Stimulated activated CD8-positive, alpha-beta memory T cell treated with anti-CD3 and anti-CD28 coated beads, Interleukin-7, amount 100 ng/mL, for 24 hours (primary cell): ENCODE measurements around the gene KIF4B.
"Not testable (repeated sequence)": the region's sequence is repeated elsewhere in the genome, so short reads cannot be mapped to it uniquely, and the experiment has no call there.

Source experiments
- DNase-seq: peaks from one replicate; pipeline ENCODE4 v3.0.0-alpha.2; 2020; ENCODE audit warnings: low read depth

KIF4B gene, protein sequence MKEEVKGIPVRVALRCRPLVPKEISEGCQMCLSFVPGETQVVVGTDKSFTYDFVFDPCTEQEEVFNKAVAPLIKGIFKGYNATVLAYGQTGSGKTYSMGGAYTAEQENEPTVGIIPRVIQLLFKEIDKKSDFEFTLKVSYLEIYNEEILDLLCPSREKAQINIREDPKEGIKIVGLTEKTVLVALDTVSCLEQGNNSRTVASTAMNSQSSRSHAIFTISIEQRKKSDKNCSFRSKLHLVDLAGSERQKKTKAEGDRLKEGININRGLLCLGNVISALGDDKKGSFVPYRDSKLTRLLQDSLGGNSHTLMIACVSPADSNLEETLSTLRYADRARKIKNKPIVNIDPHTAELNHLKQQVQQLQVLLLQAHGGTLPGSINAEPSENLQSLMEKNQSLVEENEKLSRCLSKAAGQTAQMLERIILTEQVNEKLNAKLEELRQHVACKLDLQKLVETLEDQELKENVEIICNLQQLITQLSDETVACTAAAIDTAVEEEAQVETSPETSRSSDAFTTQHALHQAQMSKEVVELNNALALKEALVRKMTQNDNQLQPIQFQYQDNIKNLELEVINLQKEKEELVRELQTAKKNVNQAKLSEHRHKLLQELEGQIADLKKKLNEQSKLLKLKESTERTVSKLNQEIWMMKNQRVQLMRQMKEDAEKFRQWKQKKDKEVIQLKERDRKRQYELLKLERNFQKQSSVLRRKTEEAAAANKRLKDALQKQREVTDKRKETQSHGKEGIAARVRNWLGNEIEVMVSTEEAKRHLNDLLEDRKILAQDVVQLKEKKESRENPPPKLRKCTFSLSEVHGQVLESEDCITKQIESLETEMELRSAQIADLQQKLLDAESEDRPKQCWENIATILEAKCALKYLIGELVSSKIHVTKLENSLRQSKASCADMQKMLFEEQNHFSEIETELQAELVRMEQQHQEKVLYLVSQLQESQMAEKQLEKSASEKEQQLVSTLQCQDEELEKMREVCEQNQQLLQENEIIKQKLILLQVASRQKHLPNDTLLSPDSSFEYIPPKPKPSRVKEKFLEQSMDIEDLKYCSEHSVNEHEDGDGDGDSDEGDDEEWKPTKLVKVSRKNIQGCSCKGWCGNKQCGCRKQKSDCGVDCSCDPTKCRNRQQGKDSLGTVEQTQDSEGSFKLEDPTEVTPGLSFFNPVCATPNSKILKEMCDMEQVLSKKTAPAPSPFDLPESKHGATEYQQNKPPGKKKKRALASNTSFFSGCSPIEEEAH

DNA sequence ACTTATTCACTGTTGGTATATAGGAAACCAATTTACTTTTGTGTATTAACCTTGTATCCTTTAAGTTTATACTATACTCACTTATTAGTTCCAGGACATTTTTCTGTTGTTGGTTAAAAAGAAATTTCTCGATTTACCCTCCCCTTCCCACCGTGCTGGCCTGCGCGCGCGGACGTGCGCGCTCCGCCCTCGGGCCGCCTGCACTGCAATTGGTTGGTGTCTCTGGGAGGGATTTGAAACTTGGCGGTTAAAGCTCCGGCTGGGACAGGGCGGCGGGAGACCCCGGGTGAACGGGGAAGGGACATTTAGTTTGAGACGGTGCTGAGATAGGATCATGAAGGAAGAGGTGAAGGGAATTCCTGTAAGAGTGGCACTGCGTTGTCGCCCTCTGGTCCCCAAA, at the start of gene KIF4B:
TSS of gene KIF4B (plus strand) at position 230 of the 400 bp plus-strand sequence. CDS start at position 335, 105 bp downstream.
- no peak for DNase-seq

DNA sequence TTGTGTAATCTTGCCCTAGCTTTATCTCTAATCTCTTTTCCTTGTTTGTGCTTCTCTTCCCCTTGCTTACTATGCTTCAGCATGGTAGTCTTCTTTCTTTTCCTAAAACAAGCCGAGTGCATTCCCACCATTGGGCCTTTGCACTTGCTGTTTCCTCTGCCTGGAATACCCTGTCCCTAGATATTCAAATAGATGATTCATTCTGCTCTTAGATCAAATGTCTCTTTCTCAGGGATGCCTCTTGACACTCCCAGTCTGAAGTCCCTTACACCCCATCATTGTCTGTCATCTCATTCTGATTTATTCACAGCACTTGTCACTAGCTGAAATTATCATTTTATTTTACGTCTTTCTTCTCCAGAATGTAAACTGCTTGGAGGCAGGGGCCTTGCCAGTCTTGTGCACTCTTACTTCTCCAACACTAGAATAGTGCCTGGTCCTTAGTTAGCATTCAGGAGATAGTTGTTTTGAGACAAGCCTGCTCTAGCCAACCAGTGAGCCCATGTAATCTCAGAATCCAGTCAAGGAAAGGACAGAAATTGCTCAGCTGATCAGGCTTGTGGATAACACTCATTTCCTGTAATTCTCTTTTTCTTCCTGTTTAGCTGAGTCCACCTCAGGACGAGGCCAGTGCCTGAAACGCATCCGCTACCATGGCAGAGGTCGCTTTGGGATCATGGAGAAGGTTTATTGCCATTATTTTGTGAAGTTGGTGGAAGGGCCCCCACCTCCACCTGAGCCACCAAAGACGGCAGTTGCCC, 47.3 kb upstream of the KIF4B start:
- DNase-seq, result no peak

DNA sequence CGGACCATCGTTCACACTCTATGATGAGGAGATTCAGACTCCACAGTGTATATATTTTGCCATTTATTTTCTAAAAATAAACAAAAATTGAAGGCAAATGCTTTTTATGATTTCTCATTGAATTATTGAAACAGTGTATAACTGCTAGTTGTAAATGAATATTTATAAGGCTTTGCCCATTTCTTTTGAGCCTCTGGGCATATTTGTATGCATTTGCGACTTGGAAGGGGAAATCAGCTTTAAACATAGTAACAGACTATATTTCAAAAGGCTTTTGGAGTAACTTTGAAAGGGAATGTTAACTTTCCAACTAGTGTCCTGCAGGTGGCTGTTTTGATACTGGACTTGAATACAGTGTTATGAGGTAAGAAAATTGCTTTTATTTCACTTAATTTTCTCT, 46.7 kb upstream of the KIF4B start:
- no peak for DNase-seq

DNA sequence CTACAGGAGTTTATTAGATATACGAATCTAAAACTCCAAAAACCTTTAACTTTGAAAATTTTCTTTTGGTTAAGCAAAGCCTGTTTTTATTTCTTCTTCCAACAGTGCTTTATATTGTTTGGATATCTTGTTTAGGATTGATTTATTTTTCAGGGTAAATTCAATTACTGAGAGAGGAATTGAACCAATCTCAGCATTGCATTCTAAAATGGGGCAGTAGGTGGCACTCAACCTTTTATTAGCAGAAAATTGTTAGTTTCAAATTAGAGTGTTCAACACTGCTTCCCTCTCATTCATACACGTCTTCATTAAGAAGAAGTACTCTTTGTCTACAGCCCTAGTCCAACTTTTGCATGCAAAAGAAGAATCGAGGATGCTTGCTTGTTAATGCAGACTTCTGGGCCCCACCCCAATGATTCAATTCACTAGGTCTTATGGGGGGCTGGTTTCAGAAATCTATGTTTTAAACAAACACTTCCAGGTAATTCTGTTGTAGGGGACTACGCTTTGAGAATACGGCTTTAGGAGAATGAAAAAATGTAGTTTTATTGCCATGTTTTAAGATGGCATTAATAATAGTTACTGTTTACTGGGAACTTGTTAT, 46.0 kb upstream of the KIF4B start:
- DNase-seq, result no peak

DNA sequence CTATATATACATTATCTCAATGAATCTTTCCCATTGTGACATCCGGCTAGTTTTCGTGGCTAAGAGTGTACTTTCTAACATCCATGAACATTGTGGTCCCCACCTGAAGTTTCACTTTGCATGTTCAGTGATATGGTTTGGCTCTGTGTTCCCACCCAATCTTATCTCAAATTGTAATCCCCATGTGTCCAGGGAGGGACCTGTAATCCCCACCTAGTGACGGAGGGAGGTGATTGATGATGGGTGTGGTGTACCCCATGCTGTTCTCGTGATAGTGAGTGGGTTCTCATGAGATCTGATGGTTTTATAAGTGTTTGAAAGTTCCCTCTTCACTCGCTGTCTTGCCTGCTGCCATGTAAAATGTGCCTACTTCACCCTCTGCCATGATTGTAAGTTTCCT, 44.6 kb upstream of the KIF4B start:
- DNase-seq, result no peak

DNA sequence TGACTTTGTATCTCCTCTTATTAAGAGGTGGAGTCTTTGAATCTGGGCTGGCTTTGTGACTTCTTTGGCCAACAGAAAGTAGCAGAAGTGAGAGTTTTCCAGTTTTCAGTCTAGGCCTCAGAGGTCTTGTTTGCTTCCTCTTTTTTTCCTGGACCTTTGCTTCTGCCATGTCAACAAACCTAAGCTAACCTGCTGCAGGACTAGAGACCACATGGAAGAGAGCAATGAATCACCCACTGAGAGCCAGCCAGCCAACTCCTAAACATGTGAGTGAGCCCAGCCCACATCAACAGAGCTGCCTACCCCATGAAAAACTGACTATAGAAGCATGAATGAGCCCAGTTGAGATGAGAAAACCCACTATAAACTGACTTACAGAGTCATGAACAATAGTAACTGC, 42.8 kb upstream of the KIF4B start:
- DNase-seq, result no peak

DNA sequence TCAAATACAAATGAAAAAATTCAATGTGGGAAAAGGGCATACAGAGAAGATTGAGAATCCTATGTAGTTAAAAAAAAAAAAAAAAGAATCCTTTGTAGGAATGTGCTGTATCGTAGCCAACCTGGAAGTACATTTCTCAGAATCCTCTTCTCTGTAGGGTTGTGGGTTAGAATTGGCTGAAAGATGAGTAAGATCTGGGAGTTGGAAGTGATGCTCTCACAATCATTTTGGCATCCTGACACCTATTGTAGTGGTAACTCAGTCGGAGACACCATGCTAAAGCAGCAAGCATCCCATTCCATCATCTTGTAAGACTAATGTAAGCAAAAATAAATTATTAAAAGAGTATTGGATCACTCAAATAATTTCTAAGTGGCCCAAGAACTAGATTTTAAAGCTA, 42.1 kb upstream of the KIF4B start:
- no peak for DNase-seq

DNA sequence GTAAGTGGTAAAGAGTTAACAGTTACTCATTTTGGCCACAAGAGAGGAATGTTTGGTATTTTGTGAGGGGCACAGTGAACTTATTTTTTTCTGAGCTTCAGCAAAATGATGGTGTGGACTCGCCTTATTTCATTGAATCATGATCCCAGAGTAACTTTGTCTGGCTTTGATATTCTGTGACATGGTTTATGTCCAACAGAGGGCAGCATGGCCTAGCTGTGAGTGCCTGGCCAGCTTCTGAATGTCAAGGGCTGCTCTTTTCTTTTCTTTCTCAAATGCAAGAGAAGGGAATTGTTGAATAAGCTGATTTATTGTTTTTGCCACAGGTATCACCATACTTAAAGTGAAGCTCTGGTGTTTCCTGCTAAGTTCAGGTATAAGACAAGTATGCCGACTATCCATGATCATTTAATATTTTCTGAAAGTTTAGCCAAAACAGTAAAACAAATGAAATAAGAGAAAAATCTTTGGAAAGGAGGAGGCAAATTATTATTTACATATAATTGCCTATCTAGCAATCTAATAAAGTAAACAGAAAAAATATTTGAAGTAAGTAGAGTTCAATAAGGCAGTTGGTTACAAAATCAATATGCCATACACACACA, 41.0 kb upstream of the KIF4B start:
- no peak for DNase-seq

DNA sequence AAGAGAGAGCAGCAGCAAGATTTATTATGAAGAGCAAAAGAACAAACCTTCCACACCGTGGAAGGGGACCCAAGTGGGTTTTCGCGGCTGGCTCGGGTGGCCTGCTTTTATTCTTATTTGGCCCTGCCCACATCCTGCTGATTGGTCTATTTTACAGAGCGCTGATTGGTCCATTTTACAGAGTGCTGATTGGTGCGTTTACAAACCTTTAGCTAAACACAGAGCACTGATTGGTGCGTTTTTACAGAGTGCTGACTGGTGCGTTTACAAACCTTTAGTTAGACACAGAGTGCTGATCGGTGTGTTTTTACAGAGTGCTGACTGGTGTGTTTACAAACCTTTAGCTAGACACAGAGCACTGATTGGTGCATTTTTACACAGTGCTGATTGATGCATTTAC, 37.5 kb upstream of the KIF4B start:
- not testable (repeated sequence) for DNase-seq

DNA sequence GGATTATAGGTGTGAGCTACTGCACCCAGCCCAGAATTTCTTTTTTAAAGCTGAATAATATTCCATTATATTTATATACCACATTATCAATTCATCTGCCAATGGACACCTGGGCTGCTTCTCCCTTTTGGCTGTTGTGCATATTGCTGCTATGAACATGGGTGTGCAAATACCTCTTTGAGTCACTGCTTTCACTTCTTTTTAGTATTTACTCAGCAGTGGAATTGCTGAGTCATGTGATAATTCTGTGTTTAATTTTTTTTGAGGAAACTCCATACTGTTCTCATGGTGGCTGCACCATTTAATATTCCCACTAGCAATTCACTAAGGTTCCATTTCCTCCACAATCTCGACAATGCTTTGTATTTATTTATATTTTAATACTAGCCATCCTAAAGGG, 36.1 kb upstream of the KIF4B start:
- no peak for DNase-seq

DNA sequence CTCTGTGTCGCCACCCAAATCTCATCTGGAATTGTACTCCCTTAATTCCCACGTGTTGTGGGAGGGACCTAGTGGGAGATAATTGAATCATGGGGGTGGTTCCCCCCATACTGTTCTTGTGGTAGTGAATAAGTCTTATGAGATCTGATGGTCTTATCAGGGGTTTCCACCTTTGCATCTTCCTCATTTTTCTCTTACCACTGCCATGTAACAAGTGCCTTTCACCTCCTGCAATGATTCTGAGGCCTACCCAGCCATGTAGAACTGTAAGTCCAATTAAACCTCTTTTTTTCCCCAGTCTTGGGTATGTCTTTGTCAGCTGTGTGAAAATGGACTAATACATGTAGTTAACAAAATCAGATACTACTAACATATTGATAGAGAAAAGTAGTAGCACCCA, 35.3 kb upstream of the KIF4B start:
- not testable (repeated sequence) for DNase-seq

DNA sequence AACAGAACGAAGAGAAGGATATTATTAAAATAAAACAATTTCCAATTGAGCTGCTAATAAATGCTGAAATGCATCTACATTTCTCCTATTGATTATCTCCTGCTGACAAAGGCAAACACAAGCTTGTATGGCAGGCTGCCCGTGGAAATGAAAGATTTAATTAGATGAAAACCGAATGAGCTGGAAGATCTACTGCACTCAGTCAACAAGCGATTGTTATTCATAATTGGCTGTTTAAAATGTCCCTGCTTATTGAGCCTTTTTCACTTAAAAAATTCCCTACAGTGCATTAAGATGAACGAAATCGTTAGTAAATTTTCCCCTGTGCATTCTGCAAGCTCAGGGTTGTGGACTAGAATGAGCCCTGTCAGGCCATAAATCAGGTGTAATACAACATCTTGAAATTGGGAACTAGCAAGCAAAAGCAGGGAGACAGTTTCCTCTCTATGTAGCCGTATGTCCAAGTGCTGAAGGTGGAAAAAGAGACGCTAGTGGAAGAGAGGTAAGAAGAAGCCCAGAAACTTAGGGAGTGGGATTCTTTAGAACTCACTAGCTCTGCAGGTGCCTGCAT, 28.5 kb upstream of the KIF4B start:
- DNase-seq, result no peak

DNA sequence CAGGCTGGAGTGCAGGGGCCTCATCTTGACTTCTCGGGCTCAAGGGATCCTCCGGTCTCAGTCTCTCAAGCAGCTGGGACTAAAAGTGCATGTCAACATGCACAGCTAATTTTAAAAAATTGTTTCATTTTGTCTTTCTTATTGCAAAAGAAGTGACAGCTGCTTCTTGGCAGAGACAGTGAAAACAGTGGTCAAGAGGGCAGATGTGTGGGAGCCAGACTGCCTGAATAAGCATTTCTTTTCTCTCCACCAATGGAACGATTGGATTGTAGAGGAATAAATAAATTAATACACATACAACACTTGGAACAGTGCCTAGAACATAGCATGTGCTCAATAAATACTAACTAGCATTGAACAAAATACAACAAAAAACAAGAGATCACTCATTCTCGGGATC, 27.4 kb upstream of the KIF4B start:
- DNase-seq, result no peak

DNA sequence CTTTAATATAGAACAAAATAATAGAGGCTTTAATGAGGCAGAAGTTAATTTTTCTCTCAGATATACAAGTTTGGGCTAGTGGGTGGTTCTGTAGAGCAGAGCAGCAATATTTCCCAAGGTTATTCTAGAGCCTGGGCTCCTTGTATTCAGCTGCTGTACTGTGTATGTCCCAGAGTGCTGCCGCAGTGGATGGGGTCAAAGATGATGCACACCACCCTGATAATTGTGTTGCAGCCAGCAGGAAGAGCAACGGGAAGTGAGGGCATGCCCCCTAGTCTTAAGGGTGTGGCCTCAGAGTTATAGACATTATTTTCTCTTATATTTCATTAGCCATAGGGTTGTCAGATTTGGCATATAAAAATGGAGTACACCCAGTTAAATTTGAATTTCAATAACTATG, 23.9 kb upstream of the KIF4B start:
- no peak for DNase-seq

DNA sequence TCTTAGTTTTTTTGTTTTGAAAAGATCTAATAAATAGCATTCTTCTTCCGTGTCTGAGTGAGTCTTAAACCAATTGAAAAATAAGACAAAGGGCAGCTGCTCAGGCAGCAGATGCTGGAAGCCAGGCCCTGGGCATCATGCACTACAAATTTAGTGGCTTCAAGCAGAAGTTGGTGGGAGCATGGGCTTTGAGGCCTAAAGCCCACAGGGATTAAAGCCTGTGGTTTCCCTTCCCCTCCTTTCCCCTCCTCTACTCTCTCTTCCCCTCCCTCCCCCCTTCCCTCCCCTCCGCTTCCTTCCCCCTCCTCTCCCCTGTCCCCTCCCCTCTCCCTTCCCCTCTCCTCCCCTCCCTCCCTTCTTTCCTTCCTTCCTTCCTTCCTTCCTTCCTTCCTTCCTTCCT, 20.1 kb upstream of the KIF4B start:
- DNase-seq, result no peak

DNA sequence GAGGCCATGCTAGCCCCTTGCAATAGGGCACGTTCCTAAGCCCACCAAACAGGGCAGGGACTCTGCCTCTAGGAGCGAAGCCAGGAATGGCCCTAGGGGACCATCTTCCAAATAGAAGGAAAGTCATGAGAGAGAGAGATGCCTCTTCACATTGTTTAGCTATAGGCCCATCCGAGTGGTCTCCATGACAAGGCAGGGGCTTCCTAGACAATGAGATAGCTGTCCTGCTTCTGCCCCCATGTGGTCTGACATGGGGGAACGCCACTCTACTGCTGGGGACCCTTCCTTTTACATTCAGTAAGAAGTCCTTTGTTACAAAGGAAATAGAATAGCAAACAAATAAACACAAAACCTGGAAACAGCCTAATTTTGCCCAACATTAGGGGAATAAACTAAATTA, 17.9 kb upstream of the KIF4B start:
- DNase-seq, result no peak

DNA sequence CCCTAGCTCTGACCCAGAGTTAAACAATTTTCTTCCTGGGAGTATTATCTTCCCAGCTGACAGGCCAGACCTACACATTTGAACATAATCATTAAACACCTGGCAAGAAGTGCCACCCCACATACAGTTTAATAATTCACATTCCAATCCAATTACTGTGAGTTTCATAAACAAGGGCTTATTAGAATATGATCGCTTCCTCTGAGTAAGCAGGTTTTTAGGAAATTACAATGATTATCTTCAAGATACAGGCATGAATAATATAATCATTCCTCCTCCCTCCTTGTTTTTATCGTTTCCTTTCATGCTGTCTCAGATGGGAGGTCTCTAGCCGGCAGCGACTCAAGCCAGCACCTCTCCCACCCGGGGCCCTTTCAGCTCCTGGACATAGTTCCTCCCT, 15.8 kb upstream of the KIF4B start:
- no peak for DNase-seq

DNA sequence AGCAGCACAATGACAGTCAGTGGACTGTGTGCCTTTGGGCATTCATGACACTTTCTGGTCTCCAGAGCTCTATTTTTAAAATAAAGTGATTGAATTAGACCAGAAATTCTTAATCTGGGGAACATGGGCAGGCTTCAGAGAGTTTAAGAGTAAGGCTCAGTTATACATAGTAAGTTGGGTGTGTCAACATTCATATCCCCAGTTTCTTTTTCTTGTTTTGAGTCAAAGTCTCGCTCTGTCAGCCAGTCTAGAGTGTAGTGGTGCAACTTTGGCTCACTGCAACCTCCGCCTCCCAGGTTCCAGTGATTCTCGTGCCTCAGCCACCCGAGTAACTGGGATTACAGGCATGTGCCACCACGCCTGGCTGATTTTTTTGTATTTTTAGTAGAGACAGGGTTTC, 13.7 kb upstream of the KIF4B start:
- no peak for DNase-seq

DNA sequence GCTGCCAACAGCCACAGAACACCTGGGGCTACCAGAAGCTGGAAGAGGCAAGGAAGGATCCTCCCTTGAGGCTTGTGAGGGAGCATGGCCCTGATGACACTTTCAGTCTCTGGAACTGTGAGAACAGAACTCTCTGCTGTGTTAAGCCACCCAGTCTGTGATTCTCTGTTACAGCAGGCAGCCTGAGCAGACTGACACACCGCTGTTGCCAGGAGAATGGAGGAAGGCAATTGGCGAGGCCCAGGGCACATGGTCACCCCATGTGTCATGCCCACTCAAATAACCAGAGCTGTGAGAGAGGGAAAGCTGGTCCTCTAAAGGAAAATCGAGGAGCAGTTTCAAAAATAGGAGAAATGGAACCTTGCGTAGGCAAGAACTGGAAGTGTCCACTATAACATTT, 12.0 kb upstream of the KIF4B start:
- no peak for DNase-seq

DNA sequence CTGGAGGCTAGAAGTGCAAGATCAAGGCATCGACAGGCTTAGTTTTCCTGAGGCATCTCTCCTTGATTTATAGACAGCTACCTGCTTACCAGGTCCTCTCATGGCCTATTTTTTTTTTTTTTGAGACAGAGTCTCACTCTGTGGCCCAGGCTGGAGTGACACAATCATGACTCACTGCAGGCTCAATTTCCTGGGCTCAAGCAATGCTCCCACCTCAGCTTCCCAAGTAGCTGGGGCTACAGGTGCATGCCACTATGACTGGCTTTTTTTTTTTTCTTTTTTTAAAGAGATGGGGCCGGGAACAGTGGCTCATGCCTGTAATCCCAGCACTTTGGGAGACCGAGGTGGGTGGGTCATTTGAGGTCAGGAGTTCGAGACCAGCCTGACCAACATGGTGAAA, 10.8 kb upstream of the KIF4B start:
- not testable (repeated sequence) for DNase-seq
